Measurements from ENCODE around the gene SP100. TPM values are rescaled to one million over a fixed set of nuclear protein-coding genes. Genes with fewer than 3 reads are reported as not detected.

SP100 gene
- total and polyA plus RNA-seq, 2 of the 13 experiments (the other 11 are each of a cell fraction or from before 2014, with no cell fraction given): 12.6 to 16.5 TPM

DNA sequence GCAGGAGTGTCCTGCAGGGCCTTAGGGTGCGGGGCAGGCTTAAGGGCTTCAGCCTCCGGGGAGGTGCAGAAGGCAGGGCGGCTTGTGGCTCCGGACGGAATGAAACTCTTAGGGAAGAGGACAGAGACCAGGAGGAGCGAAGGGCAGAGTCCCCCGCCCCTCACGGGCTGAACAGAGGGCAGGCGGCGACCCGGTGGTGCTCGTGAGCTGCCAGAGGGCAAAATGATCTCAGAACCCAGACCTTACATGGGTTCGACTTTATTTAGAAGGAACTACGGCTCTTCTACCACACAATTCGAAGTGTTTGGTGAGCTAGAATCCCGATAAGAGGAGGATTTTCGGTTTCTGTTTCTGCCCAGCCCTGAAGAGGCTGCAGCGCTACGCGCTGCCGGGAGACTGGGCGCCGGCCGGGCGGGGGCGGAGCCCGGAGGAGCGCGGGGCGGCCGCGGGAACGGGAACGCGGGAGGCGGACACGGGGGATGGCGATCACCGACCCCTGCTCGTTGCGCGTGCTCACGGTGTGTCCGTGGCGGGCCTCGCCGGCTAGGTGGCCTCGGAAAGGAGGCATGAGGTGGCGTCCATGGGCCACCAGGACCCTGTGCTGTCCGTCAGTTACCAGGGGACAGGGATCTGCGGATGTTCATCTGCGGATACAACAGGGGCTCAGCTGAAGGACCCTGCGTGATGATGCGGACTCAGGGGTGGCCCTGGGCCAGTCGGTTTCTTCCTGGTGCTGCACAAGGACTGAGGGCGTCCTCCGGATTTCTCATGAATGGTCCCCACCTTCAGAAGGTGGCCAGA is 4.2 kb upstream of the SP100 start (continued):
- TF ChIP-seq ZNF318 (CRISPR knock-in tag; IDR thresholded peaks at IDR 0.05) (no peak), DNMT1 (CRISPR knock-in tag; IDR thresholded peaks at IDR 0.05) (peak; percentile 52; the same call in 1 of the 2 replicates), YEATS4 (CRISPR knock-in tag; IDR thresholded peaks at IDR 0.05; ENCODE audit: borderline replicate concordance) (peak; percentile 62), HDAC2 (CRISPR knock-in tag; IDR thresholded peaks at IDR 0.05) (0 out of 2 replicates have a peak, but pooled peaks have one; percentile 44), ZNF772 (CRISPR knock-in tag; IDR thresholded peaks at IDR 0.05) (no peak), PBX2 (CRISPR knock-in tag; IDR thresholded peaks at IDR 0.05) (no peak), PPARG (CRISPR knock-in tag; conservative IDR thresholded peaks at IDR 0.05) (no peak), SETDB1 (CRISPR knock-in tag; IDR thresholded peaks at IDR 0.05; ENCODE audit: borderline replicate concordance) (no peak), TFDP2 (CRISPR knock-in tag; IDR thresholded peaks at IDR 0.05) (peak; percentile 82), ZNF816 (CRISPR knock-in tag; IDR thresholded peaks at IDR 0.05; ENCODE audit: borderline replicate concordance) (no peak), NFE2 (CRISPR knock-in tag; IDR thresholded peaks at IDR 0.05) (no peak), RBM39 (IDR thresholded peaks at IDR 0.05; ENCODE audit: low read depth, low read length, poor library complexity, severe bottlenecking) (peak; percentile 72), NBN (conservative IDR thresholded peaks at IDR 0.05) (no peak)
- TF ChIP-seq, protein P1, sequence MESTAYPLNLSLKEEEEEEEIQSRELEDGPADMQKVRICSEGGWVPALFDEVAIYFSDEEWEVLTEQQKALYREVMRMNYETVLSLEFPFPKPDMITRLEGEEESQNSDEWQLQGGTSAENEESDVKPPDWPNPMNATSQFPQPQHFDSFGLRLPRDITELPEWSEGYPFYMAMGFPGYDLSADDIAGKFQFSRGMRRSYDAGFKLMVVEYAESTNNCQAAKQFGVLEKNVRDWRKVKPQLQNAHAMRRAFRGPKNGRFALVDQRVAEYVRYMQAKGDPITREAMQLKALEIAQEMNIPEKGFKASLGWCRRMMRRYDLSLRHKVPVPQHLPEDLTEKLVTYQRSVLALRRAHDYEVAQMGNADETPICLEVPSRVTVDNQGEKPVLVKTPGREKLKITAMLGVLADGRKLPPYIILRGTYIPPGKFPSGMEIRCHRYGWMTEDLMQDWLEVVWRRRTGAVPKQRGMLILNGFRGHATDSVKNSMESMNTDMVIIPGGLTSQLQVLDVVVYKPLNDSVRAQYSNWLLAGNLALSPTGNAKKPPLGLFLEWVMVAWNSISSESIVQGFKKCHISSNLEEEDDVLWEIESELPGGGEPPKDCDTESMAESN (CRISPR knock-in tag; conservative IDR thresholded peaks at IDR 0.05): peak; percentile 36; the same call in 1 of the 2 replicates

Data from HepG2 (cell line).